H9 (cell line): ENCODE measurements around the gene HMGCS2. TPM values are rescaled to one million over a fixed set of nuclear protein-coding genes. Genes with fewer than 3 reads are reported as not detected.

ENCODE experiments used
- DNase-seq: peaks from one replicate; pipeline ENCODE4 v3.0.0-alpha.2; 2017
- H2AFZ ChIP-seq: one replicate; pipeline ENCODE4 v1.6.1; 2013; ENCODE audit warnings: mild to moderate bottlenecking, low read length, control low read depth, moderate library complexity
- H2AK5ac ChIP-seq: 2 replicates; pipeline ENCODE4 v1.6.1; 2013; ENCODE audit warnings: low read length, control low read depth, mixed read lengths; ENCODE audit not compliant: insufficient read length
- H2BK120ac ChIP-seq: one replicate; pipeline ENCODE4 v1.6.1; 2013; ENCODE audit warnings: low read depth, mild to moderate bottlenecking, low read length, control low read depth, inconsistent platforms; ENCODE audit not compliant: poor library complexity, severe bottlenecking
- H2BK12ac ChIP-seq: 2 replicates; pipeline ENCODE4 v1.6.1; 2013; ENCODE audit warnings: low read length, control low read depth, mixed read lengths, low read depth; ENCODE audit not compliant: insufficient read length
- H2BK15ac ChIP-seq: 2 replicates; pipeline ENCODE4 v1.6.1; 2013; ENCODE audit warnings: low read depth, low read length, control low read depth
- H2BK20ac ChIP-seq: one replicate; pipeline ENCODE4 v1.6.1; 2013; ENCODE audit warnings: low read depth, mild to moderate bottlenecking, low read length, control low read depth, inconsistent platforms; ENCODE audit not compliant: poor library complexity, severe bottlenecking
- H2BK5ac ChIP-seq: 2 replicates; pipeline ENCODE4 v1.6.1; 2013; ENCODE audit warnings: low read length, control low read depth, mixed read lengths; ENCODE audit not compliant: insufficient read length
- H3K14ac ChIP-seq: 2 replicates; pipeline ENCODE4 v1.6.1; 2013; ENCODE audit warnings: low read length, control low read depth; ENCODE audit not compliant: insufficient read depth
- H3K18ac ChIP-seq: 2 replicates; pipeline ENCODE4 v1.6.1; 2013; ENCODE audit warnings: low read depth, mild to moderate bottlenecking, mixed read lengths, low read length, control low read depth; ENCODE audit not compliant: insufficient read length
- H3K23ac ChIP-seq: 2 replicates; pipeline ENCODE4 v1.6.1; 2013; ENCODE audit warnings: low read length, control low read depth, mixed read lengths, low read depth; ENCODE audit not compliant: insufficient read length
- H3K23me2 ChIP-seq: 2 replicates; pipeline ENCODE4 v1.6.1; 2013; ENCODE audit warnings: low read depth, mild to moderate bottlenecking, mixed read lengths, low read length, control low read depth; ENCODE audit not compliant: insufficient read length, poor library complexity, severe bottlenecking
- H3K27ac ChIP-seq: 2 replicates; pipeline ENCODE4 v1.5.1; 2013; ENCODE audit warnings: low read length, control low read depth, mixed read lengths, low read depth; ENCODE audit not compliant: insufficient read length
- H3K27me3 ChIP-seq: 2 replicates; pipeline ENCODE4 v1.6.1; 2013; ENCODE audit warnings: low read length, control low read depth, inconsistent platforms; ENCODE audit not compliant: insufficient read depth
- H3K4ac ChIP-seq: 2 replicates; pipeline ENCODE4 v1.6.1; 2013; ENCODE audit warnings: low read depth, mild to moderate bottlenecking, control low read depth, inconsistent platforms, low read length, moderate library complexity
- H3K4me1 ChIP-seq: 2 replicates; pipeline ENCODE4 v1.6.1; 2013; ENCODE audit warnings: low read length, control low read depth, inconsistent platforms; ENCODE audit not compliant: insufficient read depth
- H3K4me2 ChIP-seq: 2 replicates; pipeline ENCODE4 v1.6.1; 2013; ENCODE audit warnings: low read length, control low read depth, mixed read lengths; ENCODE audit not compliant: insufficient read length, insufficient read depth
- H3K56ac ChIP-seq: 2 replicates; pipeline ENCODE4 v1.6.1; 2013; ENCODE audit warnings: low read depth, mild to moderate bottlenecking, mixed read lengths, low read length, control low read depth; ENCODE audit not compliant: insufficient read length
- H3K79me1 ChIP-seq: 2 replicates; pipeline ENCODE4 v1.6.1; 2013; ENCODE audit warnings: low read depth, mild to moderate bottlenecking, moderate library complexity, low read length, control low read depth, inconsistent platforms; ENCODE audit not compliant: insufficient read depth, poor library complexity, severe bottlenecking
- H3K79me2 ChIP-seq: 2 replicates; pipeline ENCODE4 v1.6.1; 2013; ENCODE audit warnings: low read length, control low read depth, inconsistent platforms; ENCODE audit not compliant: insufficient read depth
- H3K9ac ChIP-seq: 2 replicates; pipeline ENCODE4 v1.6.1; 2013; ENCODE audit warnings: low read length, control low read depth, mixed read lengths; ENCODE audit not compliant: insufficient read length; ENCODE audit errors: extremely low read depth
- H3K9me3 ChIP-seq: one replicate; pipeline ENCODE4 v1.6.1; 2013; ENCODE audit warnings: low read depth, low read length, inconsistent platforms; ENCODE audit not compliant: control insufficient read depth
- H3T11ph ChIP-seq: one replicate; pipeline ENCODE4 v1.6.1; 2013; ENCODE audit warnings: mild to moderate bottlenecking, low read length, control low read depth, inconsistent platforms
- H4K20me1 ChIP-seq: one replicate; pipeline ENCODE4 v1.6.1; 2013; ENCODE audit not compliant: control insufficient read depth, insufficient read length, insufficient read depth
- H4K5ac ChIP-seq: 2 replicates; pipeline ENCODE4 v1.6.1; 2013; ENCODE audit warnings: low read depth, mild to moderate bottlenecking, mixed read lengths, low read length, control low read depth; ENCODE audit not compliant: insufficient read length
- H4K8ac ChIP-seq: replicated peaks from 2 replicates; pipeline ENCODE4 v1.6.1; 2013; ENCODE audit warnings: low read length, control low read depth, mixed read lengths, low read depth; ENCODE audit not compliant: insufficient read length
- H4K91ac ChIP-seq: 2 replicates; pipeline ENCODE4 v1.6.1; 2013; ENCODE audit warnings: low read depth, mild to moderate bottlenecking, moderate library complexity, mixed read lengths, low read length, control low read depth; ENCODE audit not compliant: insufficient read length
- H3K27ac Mint-ChIP-seq, 3 experiments: 2 replicates in 2 of 3; 3 replicates in 1 of 3; pipeline ENCODE4 v1.8.0; 2020 to 2021; ENCODE audit warnings: mixed read lengths in 3 of 3, mild to moderate bottlenecking in 1 of 3, moderate library complexity in 1 of 3
- H3K27me3 Mint-ChIP-seq: 2 replicates; pipeline ENCODE4 v1.8.0; 2021; ENCODE audit warnings: low read depth, mild to moderate bottlenecking, moderate library complexity, mixed read lengths
- H3K36me3 Mint-ChIP-seq, 3 experiments: 2 replicates in 2 of 3; 3 replicates in 1 of 3; pipeline ENCODE4 v1.8.0; 2020 to 2021; ENCODE audit warnings: low read depth in 3 of 3, mixed read lengths in 3 of 3; ENCODE audit not compliant: insufficient read depth in 1 of 3
- H3K4me1 Mint-ChIP-seq, 2 experiments: 2 replicates each; pipeline ENCODE4 v1.8.0; 2020; ENCODE audit warnings: mixed read lengths in 2 of 2
- H3K4me3 Mint-ChIP-seq, 2 experiments: 2 replicates in 1 of 2; 3 replicates in 1 of 2; pipeline ENCODE4 v1.8.0; 2020 to 2021; ENCODE audit warnings: mild to moderate bottlenecking in 2 of 2, mixed read lengths in 2 of 2, moderate library complexity in 1 of 2
- H3K9me3 Mint-ChIP-seq, 2 experiments: 2 replicates in 1 of 2; 3 replicates in 1 of 2; pipeline ENCODE4 v1.8.0; 2020; ENCODE audit warnings: mild to moderate bottlenecking in 2 of 2, mixed read lengths in 2 of 2, moderate library complexity in 1 of 2
- WGBS: extraction: QIAGEN DNeasy Blood & Tissue Kit; methylation state at CpG from one replicate; pipeline ENCODE4 v1.1.7; 2013; ENCODE audit warnings: missing lambda C conversion rate, low lambda C conversion rate, mixed read lengths; ENCODE audit not compliant: insufficient read length; ENCODE audit errors: extremely low coverage; 5-methylcytosine and 5-hydroxymethylcytosine counted together
- total RNA-seq: library from RNA; stranded (reverse); gene quantifications from 2 replicates; pipeline ENCODE4 v1.2.1, GENCODE V29; 2021
- TF ChIP-seq, protein P1 (sequence below): fragments of 200-600 bp; sonication (generic); conservative IDR thresholded peaks from 3 replicates; pipeline ENCODE4 v1.8.0; 2021; ENCODE audit warnings: antibody characterized with exemption, mild to moderate bottlenecking

HMGCS2 gene
- total RNA-seq, 1 experiment from 2014 or later = not detected

DNA sequence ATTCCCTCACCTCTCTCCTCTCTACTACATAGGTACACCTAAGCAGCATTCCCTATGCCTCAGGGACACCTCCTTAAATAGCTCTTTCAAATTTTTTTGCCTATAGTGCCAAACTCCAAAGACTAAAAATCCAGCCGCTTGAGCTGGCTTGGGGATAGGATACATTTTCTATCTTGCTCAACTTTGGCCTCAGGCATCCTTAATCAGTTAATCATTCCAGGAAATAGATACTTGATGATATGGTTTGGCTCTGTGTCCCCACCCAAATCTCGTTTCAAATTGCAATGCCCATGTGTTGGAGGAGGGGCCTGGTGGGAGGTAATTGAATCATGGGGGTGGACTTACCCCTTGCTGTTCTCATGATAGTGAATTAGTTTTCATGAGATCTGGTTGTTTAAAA is 68.4 kb downstream of the HMGCS2 start:
- Histone ChIP-seq H4K91ac (no peak overlapping the region), H3K14ac (no peak overlapping the region), H3K56ac (no peak overlapping the region), H4K8ac (no peak overlapping the region), H3K27me3 (no peaks in the 10 kb centered on the region), H2BK12ac (no peak overlapping the region), H3K23ac (no peak overlapping the region), H3K9ac (no peak overlapping the region), H4K20me1 (no peaks in the 10 kb centered on the region), H3K23me2 (no peaks in the 10 kb centered on the region), H3K79me2 (no peaks in the 10 kb centered on the region), H2BK15ac (no peak overlapping the region), H2BK20ac (no peak overlapping the region), H3K79me1 (no peaks in the 10 kb centered on the region), H2BK5ac (no peak overlapping the region), H3K4me2 (no peak overlapping the region), H3K9me3 (no peaks in the 10 kb centered on the region), H3T11ph (no peak overlapping the region), H2BK120ac (no peak overlapping the region), H3K18ac (no peak overlapping the region), H3K4me1 (no peaks in the 10 kb centered on the region), H2AFZ (no peak overlapping the region), H3K27ac (no peak overlapping the region), H2AK5ac (no peak overlapping the region), H3K4ac (no peak overlapping the region), H4K5ac (no peak overlapping the region)
- Mint-ChIP-seq H3K27me3 (peaks cover 13% of the 10 kb centered on the region), H3K27ac (no peak overlapping the region), H3K36me3 (peaks cover 9 to 35% (median 19%) of the 10 kb centered on the region in 3 experiments), H3K4me3 (no peak overlapping the region), H3K9me3 (peaks cover 25 to 26% of the 10 kb centered on the region in 2 experiments), H3K4me1 (peaks cover 4 to 5% of the 10 kb centered on the region in 2 experiments; a peak in 3 of 4 replicates)
- WGBS = no CpG with 5 or more reads among the region's 2 CpGs
- TF ChIP-seq, protein P1, sequence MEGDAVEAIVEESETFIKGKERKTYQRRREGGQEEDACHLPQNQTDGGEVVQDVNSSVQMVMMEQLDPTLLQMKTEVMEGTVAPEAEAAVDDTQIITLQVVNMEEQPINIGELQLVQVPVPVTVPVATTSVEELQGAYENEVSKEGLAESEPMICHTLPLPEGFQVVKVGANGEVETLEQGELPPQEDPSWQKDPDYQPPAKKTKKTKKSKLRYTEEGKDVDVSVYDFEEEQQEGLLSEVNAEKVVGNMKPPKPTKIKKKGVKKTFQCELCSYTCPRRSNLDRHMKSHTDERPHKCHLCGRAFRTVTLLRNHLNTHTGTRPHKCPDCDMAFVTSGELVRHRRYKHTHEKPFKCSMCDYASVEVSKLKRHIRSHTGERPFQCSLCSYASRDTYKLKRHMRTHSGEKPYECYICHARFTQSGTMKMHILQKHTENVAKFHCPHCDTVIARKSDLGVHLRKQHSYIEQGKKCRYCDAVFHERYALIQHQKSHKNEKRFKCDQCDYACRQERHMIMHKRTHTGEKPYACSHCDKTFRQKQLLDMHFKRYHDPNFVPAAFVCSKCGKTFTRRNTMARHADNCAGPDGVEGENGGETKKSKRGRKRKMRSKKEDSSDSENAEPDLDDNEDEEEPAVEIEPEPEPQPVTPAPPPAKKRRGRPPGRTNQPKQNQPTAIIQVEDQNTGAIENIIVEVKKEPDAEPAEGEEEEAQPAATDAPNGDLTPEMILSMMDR = no peak
- DNase-seq = no peak

Other genes starting within 250 kb of the HMGCS2 start
- gene ZNF697, start 120.6 kb downstream of the HMGCS2 start, total RNA-seq = 17.4 and 17.9 TPM in 2 replicates
- 458 and 485 TPM in 2 replicates for gene PHGDH, start 57.0 kb downstream of the HMGCS2 start, total RNA-seq
- not detected in 2 replicates for gene REG4, start 42.6 kb upstream of the HMGCS2 start, total RNA-seq
- not detected in 2 replicates for gene ADAM30, start 127.6 kb upstream of the HMGCS2 start, total RNA-seq